Measurements from ENCODE around the gene URM1.
A peak's percentile ranks its signal among the peaks of the same experiment; 100 is the strongest.

Gene URM1

DNA sequence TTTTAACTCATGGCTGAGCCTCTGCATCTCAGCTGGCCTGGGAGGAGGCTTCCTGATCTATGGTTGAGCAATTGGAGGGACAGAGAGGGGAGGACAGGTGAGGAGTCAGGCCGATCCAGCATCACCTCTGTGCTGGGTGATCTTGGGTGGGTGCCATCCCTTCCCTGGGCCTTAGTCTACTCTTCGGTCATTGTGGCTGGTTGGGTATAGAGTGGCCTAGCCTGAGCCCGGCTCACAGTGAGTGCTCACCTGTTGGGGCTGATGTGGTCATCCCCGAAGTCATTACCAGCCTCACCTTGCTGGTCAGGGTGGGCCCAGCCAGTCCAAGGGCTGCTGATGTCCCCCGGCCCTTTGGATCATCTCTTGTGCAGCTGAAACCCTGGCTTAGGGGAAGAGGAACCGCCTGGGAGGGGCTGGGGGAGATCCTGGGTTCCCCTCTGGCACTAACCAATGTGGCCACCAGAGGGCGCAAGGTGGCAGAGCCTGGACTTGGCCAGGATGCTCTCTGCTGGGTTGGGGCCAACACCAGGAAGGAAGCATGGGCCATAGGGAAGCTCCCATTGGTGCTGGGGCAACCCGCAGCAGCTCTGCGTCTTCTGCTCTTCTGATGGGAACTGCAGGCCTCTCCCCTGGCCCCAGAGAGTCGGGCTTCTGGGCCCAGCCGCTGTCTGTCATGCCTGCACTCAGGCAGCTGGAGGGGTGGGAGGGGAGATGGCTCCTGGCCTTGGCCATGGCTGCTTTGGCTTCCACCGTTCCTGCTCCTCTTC lies 67.4 kb downstream of the URM1 start:
- DNase-seq: peak; percentile 61

DNA sequence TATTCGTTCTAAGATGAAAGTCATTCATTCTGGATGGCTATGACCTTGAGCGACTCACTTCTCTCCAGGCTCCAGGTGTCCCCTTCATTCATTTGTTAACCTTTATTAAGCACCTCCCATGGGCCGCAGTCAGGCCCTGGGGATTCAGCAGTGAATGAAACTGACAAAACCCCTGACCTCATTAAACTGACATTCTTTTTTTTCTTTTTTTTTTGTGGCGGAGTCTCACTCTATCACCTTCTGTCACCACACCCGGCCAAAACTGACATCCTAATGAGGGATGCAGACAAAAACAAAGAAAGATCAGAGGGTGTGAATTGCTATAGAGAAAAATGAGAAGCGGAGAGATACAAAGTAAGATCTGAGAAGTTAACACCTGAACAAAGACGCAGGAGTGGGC lies 68.1 kb downstream of the URM1 start:
- DNase-seq: no peak
